Mesenchymal stem cell (in vitro differentiated cells and primary cell): Measurements from ENCODE around the gene PXT1.
A peak's percentile ranks its signal among the peaks of the same experiment; 100 is the strongest.

Experiments
- DNase-seq: peaks from one replicate; pipeline ENCODE4 v3.0.0-alpha.2; 2013
- H2AFZ ChIP-seq: one replicate; pipeline ENCODE4 v1.6.1; 2013; ENCODE audit warnings: low read depth, mild to moderate bottlenecking, control low read depth, inconsistent platforms, low read length, moderate library complexity
- H2AK5ac ChIP-seq: 2 replicates; pipeline ENCODE4 v1.6.1; 2013; ENCODE audit warnings: low read length, moderate library complexity, mild to moderate bottlenecking, inconsistent platforms; ENCODE audit not compliant: severe bottlenecking
- H2BK120ac ChIP-seq: one replicate; pipeline ENCODE4 v1.6.1; 2013; ENCODE audit warnings: low read depth, mild to moderate bottlenecking, inconsistent platforms, low read length, moderate library complexity
- H2BK12ac ChIP-seq, 2 experiments: one replicate each; pipeline ENCODE4 v1.6.1; 2013; ENCODE audit warnings: inconsistent platforms in 2 of 2, low read length in 2 of 2, mild to moderate bottlenecking in 2 of 2, moderate library complexity in 2 of 2, control low read depth in 1 of 2
- H2BK15ac ChIP-seq: one replicate; pipeline ENCODE4 v1.6.1; 2013; ENCODE audit warnings: mild to moderate bottlenecking, low read depth, inconsistent platforms; ENCODE audit not compliant: poor library complexity, severe bottlenecking
- H2BK5ac ChIP-seq: 2 replicates; pipeline ENCODE4 v1.6.1; 2013; ENCODE audit warnings: low read depth, mild to moderate bottlenecking, low read length, control low read depth, inconsistent platforms; ENCODE audit not compliant: poor library complexity, severe bottlenecking
- H3K14ac ChIP-seq, 2 experiments: one replicate each; pipeline ENCODE4 v1.6.1; 2013; ENCODE audit warnings: inconsistent platforms in 2 of 2, low read length in 2 of 2, control low read depth in 1 of 2, mild to moderate bottlenecking in 1 of 2, moderate library complexity in 1 of 2
- H3K18ac ChIP-seq, 2 experiments: one replicate each; pipeline ENCODE4 v1.6.1; 2013; ENCODE audit warnings: inconsistent platforms in 2 of 2, low read length in 2 of 2, control low read depth in 1 of 2, low read depth in 1 of 2, mild to moderate bottlenecking in 1 of 2
- H3K23ac ChIP-seq, 2 experiments: one replicate each; pipeline ENCODE4 v1.6.1; 2013; ENCODE audit warnings: inconsistent platforms in 2 of 2, low read length in 2 of 2, mild to moderate bottlenecking in 2 of 2, moderate library complexity in 2 of 2, control low read depth in 1 of 2
- H3K27ac ChIP-seq: 2 replicates; pipeline ENCODE4 v1.5.1; 2013; ENCODE audit warnings: mild to moderate bottlenecking, moderate library complexity, low read length, control low read depth, inconsistent platforms; ENCODE audit not compliant: poor library complexity, severe bottlenecking
- H3K27me3 ChIP-seq, 2 experiments: 2 replicates each; pipeline versions ENCODE4 v1.6.1 to v1.7.0; 2013; ENCODE audit warnings: low read length in 2 of 2, mild to moderate bottlenecking in 2 of 2, moderate library complexity in 2 of 2, control low read depth in 1 of 2, inconsistent platforms in 1 of 2; ENCODE audit not compliant: control insufficient read depth in 1 of 2, insufficient read depth in 1 of 2
- H3K36me3 ChIP-seq, 2 experiments: 2 replicates each; pipeline versions ENCODE4 v1.6.1 to v1.7.0; 2013; ENCODE audit warnings: low read length in 2 of 2, control low read depth in 1 of 2, inconsistent platforms in 1 of 2, low read depth in 1 of 2, mild to moderate bottlenecking in 1 of 2; ENCODE audit not compliant: insufficient read depth in 2 of 2, control insufficient read depth in 1 of 2
- H3K4ac ChIP-seq, 2 experiments: one replicate each; pipeline ENCODE4 v1.6.1; 2013; ENCODE audit warnings: inconsistent platforms in 2 of 2, low read length in 2 of 2, mild to moderate bottlenecking in 2 of 2, moderate library complexity in 2 of 2, control low read depth in 1 of 2, low read depth in 1 of 2
- H3K4me1 ChIP-seq: 2 replicates; pipeline ENCODE4 v1.6.1; 2013; ENCODE audit warnings: low read depth, low read length, control low read depth; ENCODE audit not compliant: control insufficient read depth, insufficient read depth
- H3K4me2 ChIP-seq: 2 replicates; pipeline ENCODE4 v1.6.1; 2013; ENCODE audit warnings: low read length, mild to moderate bottlenecking, inconsistent platforms; ENCODE audit not compliant: poor library complexity, severe bottlenecking
- H3K4me3 ChIP-seq, 2 experiments: 2 replicates each; pipeline versions ENCODE4 v1.5.1 to v1.7.0; 2013; ENCODE audit warnings: low read length in 2 of 2, mild to moderate bottlenecking in 2 of 2, control low read depth in 1 of 2, low read depth in 1 of 2; ENCODE audit not compliant: insufficient read depth in 1 of 2
- H3K79me1 ChIP-seq: replicated peaks from 2 replicates; pipeline ENCODE4 v1.6.1; 2013; ENCODE audit warnings: mild to moderate bottlenecking, control low read depth, low read length, inconsistent platforms; ENCODE audit not compliant: poor library complexity, severe bottlenecking
- H3K9ac ChIP-seq: 2 replicates; pipeline ENCODE4 v1.7.0; 2013; ENCODE audit warnings: mild to moderate bottlenecking, low read length, moderate library complexity
- H3K9me3 ChIP-seq: 2 replicates; pipeline ENCODE4 v1.7.0; 2013; ENCODE audit warnings: mild to moderate bottlenecking, low read length; ENCODE audit not compliant: control insufficient read depth
- H4K8ac ChIP-seq: one replicate; pipeline ENCODE4 v1.6.1; 2013; ENCODE audit warnings: inconsistent platforms, mild to moderate bottlenecking, low read length, moderate library complexity
- H4K91ac ChIP-seq: one replicate; pipeline ENCODE4 v1.6.1; 2013; ENCODE audit warnings: mild to moderate bottlenecking, low read length, inconsistent platforms
- WGBS: methylation state at CpG from one replicate; pipeline ENCODE4 v1.1.7; 2013; ENCODE audit warnings: mixed read lengths; 5-methylcytosine and 5-hydroxymethylcytosine counted together

PXT1 gene

GRCh38 chr6:36373368-36374019 lies 69.2 kb downstream of the PXT1 start:
- Histone ChIP-seq H2BK15ac (no peak overlapping the region), H3K9ac (no peak overlapping the region), H3K79me1 (no peaks in the 10 kb centered on the region), H3K36me3 (no peaks in the 10 kb centered on the region), H3K4me3 (no peak overlapping the region), H3K4me2 (no peak overlapping the region), H4K8ac (no peak overlapping the region), H3K4me1 (peaks cover 3% of the 10 kb centered on the region), H2BK120ac (no peak overlapping the region), H3K23ac (no peak overlapping the region), H3K27me3 (peaks cover 33 to 36% of the 10 kb centered on the region in 2 experiments), H2BK5ac (no peak overlapping the region), H2BK12ac (no peak overlapping the region), H3K14ac (no peak overlapping the region), H3K4ac (no peak overlapping the region), H3K18ac (no peak overlapping the region), H2AK5ac (no peak overlapping the region), H3K27ac (no peak overlapping the region), H3K9me3 (no peaks in the 10 kb centered on the region), H2AFZ (no peak overlapping the region), H4K91ac (no peak overlapping the region)
- DNase-seq = no peak
- WGBS = 75% methylated on average over 15 of the region's 15 CpGs

GRCh38 chr6:36372088-36372487 lies 70.6 kb downstream of the PXT1 start:
- 82% methylated on average over 6 of the region's 6 CpGs for WGBS
- H3K4ac ChIP-seq = no peak overlapping the region
- H4K8ac ChIP-seq = no peak overlapping the region
- no peak overlapping the region for H2AFZ ChIP-seq
- no peak overlapping the region for H2AK5ac ChIP-seq
- no peak overlapping the region for H3K18ac ChIP-seq
- H3K9ac ChIP-seq = no peak overlapping the region
- no peaks in the 10 kb centered on the region for H3K9me3 ChIP-seq
- H2BK12ac ChIP-seq = no peak overlapping the region
- H3K36me3 ChIP-seq = no peaks in the 10 kb centered on the region
- H2BK15ac ChIP-seq = no peak overlapping the region
- H3K27me3 ChIP-seq = peaks cover 31 to 33% of the 10 kb centered on the region in 2 experiments
- H2BK5ac ChIP-seq = no peak overlapping the region
- peaks cover 3% of the 10 kb centered on the region for H3K4me1 ChIP-seq
- no peak overlapping the region for H3K4me2 ChIP-seq
- no peak overlapping the region for H3K4me3 ChIP-seq
- no peak overlapping the region for H3K27ac ChIP-seq
- H3K23ac ChIP-seq = no peak overlapping the region
- DNase-seq = no peak
- H2BK120ac ChIP-seq = no peak overlapping the region
- H4K91ac ChIP-seq = no peak overlapping the region
- H3K79me1 ChIP-seq = no peaks in the 10 kb centered on the region
- no peak overlapping the region for H3K14ac ChIP-seq

GRCh38 chr6:36371211-36371610 lies 71.4 kb downstream of the PXT1 start:
- Histone ChIP-seq H4K91ac (no peak overlapping the region), H3K79me1 (no peaks in the 10 kb centered on the region), H2AK5ac (no peak overlapping the region), H2BK5ac (no peak overlapping the region), H2BK120ac (no peak overlapping the region), H3K27me3 (peaks cover 31 to 39% of the 10 kb centered on the region in 2 experiments), H3K18ac (no peak overlapping the region), H3K4me3 (no peak overlapping the region), H2AFZ (no peak overlapping the region), H3K4me2 (no peak overlapping the region), H3K27ac (no peak overlapping the region), H3K4me1 (peaks cover 3% of the 10 kb centered on the region), H4K8ac (no peak overlapping the region), H2BK12ac (no peak overlapping the region), H2BK15ac (no peak overlapping the region), H3K14ac (peak overlapping the region in 1 of 2 experiments; percentile 56), H3K4ac (no peak overlapping the region), H3K9ac (no peak overlapping the region), H3K23ac (no peak overlapping the region), H3K36me3 (no peaks in the 10 kb centered on the region), H3K9me3 (no peaks in the 10 kb centered on the region)
- no peak for DNase-seq
- 89% methylated on average over 9 of the region's 9 CpGs for WGBS

- Histone ChIP-seq H3K4ac (no peak overlapping the region), H3K4me3 (no peak overlapping the region), H3K27ac (no peak overlapping the region), H4K91ac (no peak overlapping the region), H2BK12ac (no peak overlapping the region), H3K79me1 (no peaks in the 10 kb centered on the region), H3K18ac (no peak overlapping the region), H3K9ac (no peak overlapping the region), H3K27me3 (peaks cover 31 to 39% of the 10 kb centered on the region in 2 experiments), H2BK15ac (no peak overlapping the region), H3K9me3 (no peaks in the 10 kb centered on the region), H3K4me1 (peaks cover 3% of the 10 kb centered on the region), H2BK5ac (no peak overlapping the region), H2AFZ (no peak overlapping the region), H2AK5ac (no peak overlapping the region), H4K8ac (no peak overlapping the region), H3K36me3 (no peaks in the 10 kb centered on the region), H3K4me2 (no peak overlapping the region), H3K23ac (no peak overlapping the region), H3K14ac (no peak overlapping the region), H2BK120ac (no peak overlapping the region)
- DNase-seq = no peak
- 86% methylated on average over 2 of the region's 2 CpGs for WGBS
These were observed 72.0 kb downstream of the PXT1 start for GRCh38 chr6:36370638-36371037.
